AG10803 (cell line): ENCODE measurements around the gene XRN2.
"Not testable (repeated sequence)": the region's sequence is repeated elsewhere in the genome, so short reads cannot be mapped to it uniquely, and the experiment has no call there.

Source experiments
- DNase-seq: peaks from one replicate; pipeline ENCODE4 v3.0.0; 2010; ENCODE audit warnings: low read depth
- H3K4me3 ChIP-seq: 2 replicates; pipeline ENCODE4 v1.5.1; 2011; ENCODE audit warnings: mild to moderate bottlenecking, low read length, control low read depth
- CTCF ChIP-seq: conservative IDR thresholded peaks from 2 replicates; pipeline ENCODE4 v1.5.1; 2011; ENCODE audit warnings: mild to moderate bottlenecking, low read length, control low read depth, inconsistent platforms

XRN2 gene

GRCh38 chr20:21395666-21396598 lies 92.8 kb downstream of the XRN2 start:
- no peak overlapping the region for H3K4me3 ChIP-seq
- no peak for TF ChIP-seq CTCF
- no peak for DNase-seq

DNA sequence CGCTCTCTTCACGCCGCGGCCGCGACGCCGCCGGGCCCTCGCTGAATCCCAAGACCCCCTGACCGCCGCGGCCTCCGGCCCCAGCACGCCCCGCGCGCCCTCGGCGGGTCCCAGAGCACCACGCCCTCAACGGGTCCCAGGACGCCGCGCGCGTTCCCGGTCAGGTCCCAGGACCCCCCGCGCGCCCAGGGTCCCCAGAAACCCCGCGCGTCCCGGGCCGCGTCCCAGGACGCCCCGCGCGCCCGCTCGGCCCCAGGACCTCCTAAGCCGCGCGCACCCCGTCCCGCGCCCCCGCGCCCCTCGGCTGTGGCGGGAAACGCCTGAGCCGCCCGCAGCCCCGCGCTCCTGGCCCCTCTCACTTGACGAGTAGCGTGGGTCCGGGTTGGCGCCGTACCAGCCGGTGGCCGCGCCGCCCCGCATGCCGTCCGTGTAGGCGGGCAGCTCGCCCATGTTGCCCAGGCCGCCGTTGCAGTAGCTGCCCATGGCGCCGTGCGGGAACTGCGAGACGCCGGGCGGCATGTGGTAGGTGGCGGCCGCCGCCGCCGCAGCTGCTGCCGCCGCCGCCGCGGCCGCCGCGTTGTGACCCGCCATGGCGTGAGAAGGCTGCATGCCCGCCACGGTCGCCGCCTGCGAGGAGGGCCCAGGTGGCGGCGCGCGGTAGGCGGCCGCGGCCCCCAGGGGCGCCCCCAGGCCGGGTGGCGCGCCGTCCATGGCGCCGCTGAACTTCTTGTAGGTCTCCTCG lies 93.6 kb downstream of the XRN2 start:
- H3K4me3 ChIP-seq, result no peak overlapping the region
- TF ChIP-seq CTCF, result no peak
- DNase-seq, result no peak

GRCh38 chr20:21397341-21398108 lies 94.4 kb downstream of the XRN2 start, which contains the start of gene NKX2-4:
Gene NKX2-4, minus strand, starts transcription at chr20:21397526. Its CDS starts 127 bp downstream, at chr20:21397399.
- no peak for TF ChIP-seq CTCF
- no peak within 1 kb of the TSS for H3K4me3 ChIP-seq
- no peak for DNase-seq

GRCh38 chr20:21398109-21399004 lies 95.2 kb downstream of the XRN2 start:
- no peak for DNase-seq
- TF ChIP-seq CTCF, result no peak
- H3K4me3 ChIP-seq, result no peak overlapping the region

GRCh38 chr20:21399005-21399475 lies 95.9 kb downstream of the XRN2 start:
- no peak overlapping the region for H3K4me3 ChIP-seq
- TF ChIP-seq CTCF, result no peak
- DNase-seq, result no peak

DNA sequence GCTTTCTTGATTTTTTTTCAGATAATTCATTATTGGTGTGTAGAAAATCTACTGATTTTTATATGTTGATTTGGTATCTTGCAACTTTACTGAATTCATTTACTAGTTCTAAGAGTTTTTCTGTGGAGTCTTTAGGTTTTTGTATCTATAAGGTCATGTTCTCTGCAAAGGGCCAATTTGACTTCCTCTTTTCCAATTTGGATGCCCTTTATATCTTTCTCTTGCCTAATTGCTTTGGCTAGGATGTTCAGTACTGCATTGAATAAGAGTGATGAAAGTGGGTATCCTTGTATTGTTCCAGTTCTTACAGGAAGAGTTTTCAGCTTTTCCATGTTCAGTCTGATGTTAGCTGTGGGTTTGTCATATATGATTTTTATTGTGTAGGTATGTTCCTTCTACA lies 108.6 kb downstream of the XRN2 start:
- no peak overlapping the region for H3K4me3 ChIP-seq
- no peak for TF ChIP-seq CTCF
- no peak for DNase-seq

GRCh38 chr20:21413996-21414395 lies 110.9 kb downstream of the XRN2 start:
- H3K4me3 ChIP-seq, DNase-seq: not testable (repeated sequence)

DNA sequence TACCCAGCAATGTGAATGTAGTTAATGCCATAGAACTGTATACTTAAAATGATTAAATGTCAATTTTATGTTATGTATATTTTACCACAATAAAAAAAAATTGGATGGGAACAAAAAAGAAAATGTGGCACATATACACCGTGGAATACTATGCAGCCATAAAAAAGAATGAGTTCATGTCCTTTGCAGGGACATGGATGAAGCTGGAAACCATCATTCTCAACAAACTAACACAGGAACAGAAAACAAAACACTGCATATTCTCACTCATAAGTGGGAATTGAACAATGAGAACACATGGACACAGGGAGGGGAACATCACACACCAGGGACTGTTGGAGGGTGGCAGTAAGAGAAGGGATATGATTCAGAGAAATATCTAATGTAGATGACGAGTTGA lies 116.0 kb downstream of the XRN2 start:
- DNase-seq, H3K4me3 ChIP-seq: not testable (repeated sequence)
